Testis (tissue), 3 donors: ENCODE measurements around the gene CENPT. TPM values are rescaled to one million over a fixed set of nuclear protein-coding genes. Genes with fewer than 3 reads are reported as not detected.

Source experiments
- DNase-seq: peaks from one replicate; pipeline ENCODE4 v3.0.0-alpha.2; 2019
- H3K27ac ChIP-seq, 2 donors: fragments of 200-600 bp; sonication (generic); one replicate each; pipeline ENCODE4 v1.5.1; 2019
- H3K27me3 ChIP-seq: fragments of 200-600 bp; sonication (generic); one replicate; pipeline ENCODE4 v1.5.1; 2019
- H3K36me3 ChIP-seq: fragments of 200-600 bp; sonication (generic); one replicate; pipeline ENCODE4 v1.5.1; 2017; ENCODE audit warnings: low read depth; ENCODE audit errors: missing control alignments
- H3K4me1 ChIP-seq: fragments of 200-600 bp; sonication (generic); one replicate; pipeline ENCODE4 v1.5.1; 2019
- H3K4me3 ChIP-seq, 2 donors: fragments of 200-600 bp; sonication (generic); one replicate each; pipeline ENCODE4 v1.5.1; 2017 to 2019
- H3K9me3 ChIP-seq: fragments of 200-600 bp; sonication (generic); one replicate; pipeline ENCODE4 v1.5.1; 2017
- POLR2A ChIP-seq: fragments of 450-650 bp; IDR thresholded peaks from one replicate; pipeline ENCODE4 v1.6.1; 2017; ENCODE audit warnings: antibody characterized with exemption, mild to moderate bottlenecking, moderate library complexity
- WGBS, 2 donors: methylation state at CpG; one replicate each; pipeline ENCODE4 v1.1.5; 2018; 5-methylcytosine and 5-hydroxymethylcytosine counted together
- intact Hi-C: fragments of 100-400 bp; cut with DNase I; formaldehyde crosslinking; loops from one replicate; pipeline ENCODE4 v1.15.1; 2023; ENCODE audit warnings: low total_unique reads
- polyA plus RNA-seq: library from polyadenylated mRNA; stranded (reverse); fragments of 350-450 nt; fragmentation: Illumina TruSeq; extraction: RNeasy Lipid Tissue Mini Kit (QIAGEN cat#74804); gene quantifications from one replicate; pipeline ENCODE4 v1.2.3, GENCODE V29; 2014; ENCODE audit warnings: low read depth, low replicate concordance; ENCODE audit not compliant: insufficient read depth
- total RNA-seq, 2 donors: library from RNA; depleted of rRNA; stranded (reverse); fragments of >200 nt; gene quantifications; one replicate each; pipeline ENCODE4 v1.2.3, GENCODE V29; 2016
- TF ChIP-seq, protein P1 (sequence below), 3 experiments: fragments of 450-650 bp in 2 of 3; fragments of 200-600 bp in 1 of 3; sonication (generic) in 1 of 3; IDR thresholded peaks; one replicate each; pipeline ENCODE4 v1.5.1; 2016 to 2019; ENCODE audit warnings: antibody characterized with exemption in 3 of 3, mild to moderate bottlenecking in 2 of 3, moderate library complexity in 1 of 3

Gene CENPT
- total and polyA plus RNA-seq, 3 donors from 2014 or later, result 108 to 154 (median 115) TPM

DNA sequence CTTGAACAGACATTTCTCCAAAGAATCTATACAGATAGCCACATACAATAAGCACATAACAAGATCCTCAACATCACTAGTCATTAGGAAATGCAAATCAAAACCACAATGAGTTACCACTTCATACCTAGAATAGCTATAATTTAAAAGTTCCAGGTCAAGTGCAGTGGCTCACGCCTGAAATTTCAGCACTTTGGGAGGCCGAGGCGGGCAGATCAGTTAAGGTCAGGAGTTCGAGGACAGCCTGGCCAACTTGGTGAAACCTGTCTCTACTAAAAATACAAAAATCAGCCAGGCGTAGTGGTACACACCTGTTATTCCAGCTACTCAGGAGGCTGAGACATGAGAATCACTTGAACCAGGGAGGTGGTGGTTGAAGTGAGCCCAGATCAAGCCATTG, 61.0 kb downstream of the CENPT start:
- H3K4me1 ChIP-seq, result no peaks in the 10 kb centered on the region
- TF ChIP-seq POLR2A, result no peak
- TF ChIP-seq, protein P1, sequence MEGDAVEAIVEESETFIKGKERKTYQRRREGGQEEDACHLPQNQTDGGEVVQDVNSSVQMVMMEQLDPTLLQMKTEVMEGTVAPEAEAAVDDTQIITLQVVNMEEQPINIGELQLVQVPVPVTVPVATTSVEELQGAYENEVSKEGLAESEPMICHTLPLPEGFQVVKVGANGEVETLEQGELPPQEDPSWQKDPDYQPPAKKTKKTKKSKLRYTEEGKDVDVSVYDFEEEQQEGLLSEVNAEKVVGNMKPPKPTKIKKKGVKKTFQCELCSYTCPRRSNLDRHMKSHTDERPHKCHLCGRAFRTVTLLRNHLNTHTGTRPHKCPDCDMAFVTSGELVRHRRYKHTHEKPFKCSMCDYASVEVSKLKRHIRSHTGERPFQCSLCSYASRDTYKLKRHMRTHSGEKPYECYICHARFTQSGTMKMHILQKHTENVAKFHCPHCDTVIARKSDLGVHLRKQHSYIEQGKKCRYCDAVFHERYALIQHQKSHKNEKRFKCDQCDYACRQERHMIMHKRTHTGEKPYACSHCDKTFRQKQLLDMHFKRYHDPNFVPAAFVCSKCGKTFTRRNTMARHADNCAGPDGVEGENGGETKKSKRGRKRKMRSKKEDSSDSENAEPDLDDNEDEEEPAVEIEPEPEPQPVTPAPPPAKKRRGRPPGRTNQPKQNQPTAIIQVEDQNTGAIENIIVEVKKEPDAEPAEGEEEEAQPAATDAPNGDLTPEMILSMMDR (IDR thresholded peaks at IDR 0.05), result no peak
- no peak overlapping the region for H3K27ac ChIP-seq
- H3K36me3 ChIP-seq, result no peaks in the 10 kb centered on the region
- H3K27me3 ChIP-seq, result no peaks in the 10 kb centered on the region
- DNase-seq, result no peak
- no peaks in the 10 kb centered on the region for H3K9me3 ChIP-seq
- H3K4me3 ChIP-seq, result no peak overlapping the region
- WGBS, 2 donors, result 84 to 93% methylated on average over 5 of the region's 5 CpGs
- intact Hi-C loops, result no loop called here

DNA sequence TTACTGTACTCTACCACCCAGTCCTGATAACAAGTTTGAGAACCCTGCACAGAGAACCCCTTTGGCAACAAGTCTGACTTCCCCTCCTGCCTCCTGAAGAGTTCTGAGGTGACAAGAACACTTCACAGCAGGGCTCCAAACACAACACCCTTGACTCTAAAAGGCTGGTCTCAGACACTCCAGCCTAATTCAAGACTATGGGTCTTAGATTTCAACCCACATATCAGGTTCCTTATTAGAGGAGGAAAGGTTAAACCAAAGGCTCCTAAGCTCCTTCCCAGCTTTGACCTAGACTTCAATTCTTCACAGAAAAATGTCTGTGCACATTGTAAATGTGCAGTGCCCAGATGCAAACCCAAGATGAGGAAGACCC, 64.2 kb downstream of the CENPT start:
- Histone ChIP-seq H3K36me3 (no peaks in the 10 kb centered on the region), H3K27ac (no peak overlapping the region), H3K4me3 (no peak overlapping the region), H3K9me3 (no peaks in the 10 kb centered on the region), H3K4me1 (no peaks in the 10 kb centered on the region), H3K27me3 (no peaks in the 10 kb centered on the region)
- DNase-seq, result no peak
- intact Hi-C loops, result no loop called here
- TF ChIP-seq, protein P1 (IDR thresholded peaks at IDR 0.05), result no peak
- TF ChIP-seq POLR2A, result no peak

DNA sequence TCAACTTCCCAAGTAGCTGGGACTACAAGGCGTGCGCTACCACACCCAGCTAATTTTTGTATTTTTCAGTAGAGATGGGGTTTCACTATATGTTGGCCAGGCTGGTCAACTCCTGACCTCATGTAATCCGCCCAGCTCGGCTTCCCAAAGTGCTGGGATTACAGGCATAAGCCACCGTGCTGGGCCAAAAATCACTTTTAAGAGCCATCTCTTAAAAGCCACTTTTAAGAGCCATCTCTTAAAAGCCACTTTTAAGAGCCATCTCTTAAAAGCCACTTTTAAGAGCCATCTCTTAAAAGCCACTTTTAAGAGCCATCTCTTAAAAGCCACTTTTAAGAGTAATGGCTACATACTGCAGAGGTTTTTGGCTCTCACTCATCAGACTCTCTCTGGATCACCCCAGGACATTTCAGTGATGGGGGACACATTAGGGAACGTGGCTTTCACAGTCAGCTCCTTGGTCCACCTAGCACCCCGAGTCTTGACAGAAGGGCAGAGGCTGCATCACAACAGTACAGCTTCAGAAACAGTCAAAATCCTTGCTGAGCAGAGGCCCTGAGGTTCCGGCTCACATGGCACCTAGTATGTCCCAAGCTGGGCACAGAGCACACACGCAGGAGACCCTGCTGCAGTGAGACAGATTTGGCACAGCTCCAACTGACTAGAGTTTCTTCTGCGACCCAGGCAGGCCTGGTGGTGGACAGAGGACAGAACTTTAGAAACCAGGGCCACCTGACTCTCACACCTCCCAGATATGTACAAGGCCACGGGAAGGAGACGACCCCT, 64.7 kb downstream of the CENPT start:
- no peaks in the 10 kb centered on the region for H3K4me1 ChIP-seq
- H3K27ac ChIP-seq, result no peak overlapping the region
- no peaks in the 10 kb centered on the region for H3K27me3 ChIP-seq
- intact Hi-C loops, result no loop called here
- H3K36me3 ChIP-seq, result no peaks in the 10 kb centered on the region
- DNase-seq, result no peak
- H3K9me3 ChIP-seq, result no peaks in the 10 kb centered on the region
- 86 to 89% methylated on average over 10 to 12 of the region's 12 CpGs for WGBS, 2 donors
- H3K4me3 ChIP-seq, result no peak overlapping the region
- TF ChIP-seq, protein P1 (IDR thresholded peaks at IDR 0.05), result no peak
- TF ChIP-seq POLR2A, result no peak

DNA sequence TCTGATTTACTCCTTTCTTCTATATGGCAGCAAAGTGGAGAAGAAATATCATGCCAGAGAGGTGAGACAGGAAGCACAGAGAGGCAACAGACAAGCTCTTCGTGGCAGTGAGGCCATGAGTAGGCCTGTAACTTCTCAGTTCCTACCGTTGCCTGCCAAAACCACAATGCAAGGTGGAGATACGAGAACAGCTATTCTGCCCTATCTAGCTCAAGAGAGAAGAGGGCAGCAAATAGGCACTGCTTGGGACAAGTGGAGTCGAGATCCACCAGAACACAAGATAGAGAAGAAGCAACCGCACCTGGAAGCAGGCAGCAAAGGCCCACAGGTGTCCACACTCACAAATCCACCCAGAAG, 66.0 kb downstream of the CENPT start:
- intact Hi-C loops, result no loop called here
- Histone ChIP-seq H3K27me3 (no peaks in the 10 kb centered on the region), H3K4me1 (no peaks in the 10 kb centered on the region), H3K9me3 (no peaks in the 10 kb centered on the region), H3K27ac (no peak overlapping the region), H3K4me3 (no peak overlapping the region), H3K36me3 (no peaks in the 10 kb centered on the region)
- no peak for DNase-seq
- TF ChIP-seq, protein P1 (IDR thresholded peaks at IDR 0.05), result no peak
- TF ChIP-seq POLR2A, result no peak
- 84 to 91% methylated on average over 5 of the region's 5 CpGs for WGBS, 2 donors
